H1 (cell line): Measurements from ENCODE around the gene CREBBP. TPM values are rescaled to one million over a fixed set of nuclear protein-coding genes. Genes with fewer than 3 reads are reported as not detected.

ENCODE experiments used
- ATF3 ChIP-seq: IDR thresholded peaks from 2 replicates; pipeline ENCODE4 v1.6.1; 2011; ENCODE audit warnings: low read depth, mild to moderate bottlenecking, low read length; ENCODE audit not compliant: insufficient read depth
- CEBPB ChIP-seq: IDR thresholded peaks from 2 replicates; pipeline ENCODE4 v1.6.1; 2012; ENCODE audit warnings: low read depth, low read length
- CHD7 ChIP-seq: fragments of 300-600 bp; sonication (generic); IDR thresholded peaks from 2 replicates; pipeline ENCODE4 v1.7.1; 2012; ENCODE audit warnings: low read length, moderate library complexity, mild to moderate bottlenecking, inconsistent platforms; ENCODE audit not compliant: insufficient replicate concordance
- CREB1 ChIP-seq: IDR thresholded peaks from 2 replicates; pipeline ENCODE4 v1.6.1; 2012; ENCODE audit warnings: inconsistent platforms
- GTF2F1 ChIP-seq: IDR thresholded peaks from 2 replicates; pipeline ENCODE4 v1.6.1; 2012; ENCODE audit warnings: low read depth, low read length, improper control_type of control experiment, borderline replicate concordance
- HDAC6 ChIP-seq: IDR thresholded peaks from one replicate; pipeline ENCODE4 v1.7.1; 2012; ENCODE audit warnings: low read depth, mild to moderate bottlenecking, inconsistent platforms, low read length, moderate library complexity
- MAFK ChIP-seq: IDR thresholded peaks from 2 replicates; pipeline ENCODE4 v1.6.1; 2012; ENCODE audit warnings: low read depth, mild to moderate bottlenecking, improper control_type of control experiment, low read length
- RAD21 ChIP-seq, 2 experiments: IDR thresholded peaks in 1 of 2; conservative IDR thresholded peaks in 1 of 2; 2 replicates each; pipeline ENCODE4 v1.6.1; 2011; ENCODE audit warnings: low read depth in 2 of 2, low read length in 2 of 2, improper control_type of control experiment in 1 of 2, inconsistent platforms in 1 of 2, mild to moderate bottlenecking in 1 of 2, moderate library complexity in 1 of 2
- SIRT6 ChIP-seq: IDR thresholded peaks from one replicate; pipeline ENCODE4 v1.7.1; 2012; ENCODE audit warnings: low read length, inconsistent platforms
- SRF ChIP-seq: IDR thresholded peaks from 2 replicates; pipeline ENCODE4 v1.6.1; 2011; ENCODE audit warnings: mild to moderate bottlenecking, low read depth, low read length, moderate library complexity
- TAF1 ChIP-seq: IDR thresholded peaks from 2 replicates; pipeline ENCODE4 v1.6.1; 2011; ENCODE audit warnings: mild to moderate bottlenecking, low read depth, low read length
- polyA plus RNA-seq, 7 experiments: library from polyadenylated mRNA; depleted of rRNA in 3 of 7; stranded (reverse) in 5 of 7; unstranded in 2 of 7; fragments of >200 nt in 5 of 7; fragments of 200-250 nt in 2 of 7; gene quantifications; 1 replicate in 5 of 7; 2 replicates in 1 of 7; 4 replicates in 1 of 7; pipeline versions ENCODE4 v1.2.1 to v1.2.3, GENCODE V29; 2011 to 2013; ENCODE audit warnings: missing spikeins in 2 of 7, mixed read lengths in 2 of 7
- total RNA-seq: library from RNA; stranded (reverse); fragmentation: NEBNext Ultra II Directional; extraction: Animal tissue kit (Norgen Biotek cat#: 25700); gene quantifications from 2 replicates; pipeline ENCODE4 v1.2.1, GENCODE V29; 2021

The CREBBP gene
- total and polyA plus RNA-seq, 2 of the 8 experiments (the other 6 are each of a cell fraction or from before 2014, with no cell fraction given) = 10.0 to 60.1 TPM

GRCh38 chr16:3789375-3790099 is 91.0 kb downstream of the CREBBP start (continued):
- TF ChIP-seq CHD7 = no peak
- TF ChIP-seq HDAC6 = no peak
- no peak for TF ChIP-seq MAFK
- TF ChIP-seq SIRT6 = no peak
- TF ChIP-seq TAF1 = no peak
- no peak for TF ChIP-seq CREB1
- TF ChIP-seq SRF = no peak
- no peak for TF ChIP-seq GTF2F1
- TF ChIP-seq RAD21 (IDR thresholded peaks at IDR 0.05 in 1 of 2, conservative IDR thresholded peaks at IDR 0.05 in 1 of 2; ENCODE audit: low read depth in 2 of 2, low read length in 2 of 2) = no peak
- no peak for TF ChIP-seq CEBPB
- TF ChIP-seq ATF3 = no peak
